Stomach (tissue), 4 donors: ENCODE data around the gene ITPR1.

Source experiments
- EP300 ChIP-seq: sonication (generic); formaldehyde crosslinking; IDR thresholded peaks from one replicate; pipeline ENCODE4 v1.6.1; 2017; ENCODE audit warnings: antibody characterized with exemption
- POLR2A ChIP-seq, 4 donors: fragments of 450-650 bp; IDR thresholded peaks; one replicate each; pipeline ENCODE4 v1.6.1; 2016; ENCODE audit warnings: antibody characterized with exemption in 4 of 4, control low read depth in 2 of 4, mild to moderate bottlenecking in 1 of 4, moderate library complexity in 1 of 4
- POLR2AphosphoS5 ChIP-seq, 3 donors: sonication (generic); formaldehyde crosslinking; IDR thresholded peaks; one replicate each; pipeline ENCODE4 v1.6.1; 2016; ENCODE audit warnings: antibody characterized with exemption in 3 of 3
- TF ChIP-seq, protein P1 (sequence below), 7 experiments: fragments of 450-650 bp in 4 of 7; fragments of 200-600 bp in 3 of 7; sonication (generic) in 3 of 7; IDR thresholded peaks; one replicate each; pipeline ENCODE4 v1.5.1; 2016 to 2019; ENCODE audit warnings: antibody characterized with exemption in 7 of 7, control low read depth in 2 of 7, mild to moderate bottlenecking in 1 of 7

DNA sequence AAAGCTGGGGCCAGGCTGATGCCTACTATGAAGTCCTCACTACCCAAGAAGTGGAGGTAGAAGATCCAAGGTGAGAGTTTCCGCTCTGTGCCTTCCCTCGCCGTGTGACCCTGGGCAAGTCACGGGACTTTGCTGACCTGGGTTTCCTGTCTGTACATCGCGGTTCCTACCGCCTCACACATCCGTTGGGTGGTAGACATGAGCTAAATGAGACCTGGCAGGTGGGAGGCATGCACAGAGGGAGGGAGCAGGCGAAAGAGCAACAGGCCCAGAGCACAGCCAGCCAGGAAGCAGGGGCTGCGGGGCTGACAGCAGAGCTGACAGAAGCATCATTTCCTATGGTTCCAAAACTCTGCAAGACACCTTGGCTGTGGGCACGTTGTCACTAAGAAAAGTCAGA, 328.8 kb downstream of the ITPR1 start:
- no peak for TF ChIP-seq EP300
- TF ChIP-seq, protein P1, sequence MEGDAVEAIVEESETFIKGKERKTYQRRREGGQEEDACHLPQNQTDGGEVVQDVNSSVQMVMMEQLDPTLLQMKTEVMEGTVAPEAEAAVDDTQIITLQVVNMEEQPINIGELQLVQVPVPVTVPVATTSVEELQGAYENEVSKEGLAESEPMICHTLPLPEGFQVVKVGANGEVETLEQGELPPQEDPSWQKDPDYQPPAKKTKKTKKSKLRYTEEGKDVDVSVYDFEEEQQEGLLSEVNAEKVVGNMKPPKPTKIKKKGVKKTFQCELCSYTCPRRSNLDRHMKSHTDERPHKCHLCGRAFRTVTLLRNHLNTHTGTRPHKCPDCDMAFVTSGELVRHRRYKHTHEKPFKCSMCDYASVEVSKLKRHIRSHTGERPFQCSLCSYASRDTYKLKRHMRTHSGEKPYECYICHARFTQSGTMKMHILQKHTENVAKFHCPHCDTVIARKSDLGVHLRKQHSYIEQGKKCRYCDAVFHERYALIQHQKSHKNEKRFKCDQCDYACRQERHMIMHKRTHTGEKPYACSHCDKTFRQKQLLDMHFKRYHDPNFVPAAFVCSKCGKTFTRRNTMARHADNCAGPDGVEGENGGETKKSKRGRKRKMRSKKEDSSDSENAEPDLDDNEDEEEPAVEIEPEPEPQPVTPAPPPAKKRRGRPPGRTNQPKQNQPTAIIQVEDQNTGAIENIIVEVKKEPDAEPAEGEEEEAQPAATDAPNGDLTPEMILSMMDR (IDR thresholded peaks at IDR 0.05): no peak
- TF ChIP-seq POLR2A (IDR thresholded peaks at IDR 0.05): no peak
- TF ChIP-seq POLR2AphosphoS5 (IDR thresholded peaks at IDR 0.05): peak in 1 of 3 donors; percentile 27
